ENCODE results near the gene KAZALD1. TPM values are rescaled to one million over a fixed set of nuclear protein-coding genes. Genes with fewer than 3 reads are reported as not detected.

The KAZALD1 gene
- total and polyA plus RNA-seq, 7 donors, result 1.5 to 10.7 (median 3.1) TPM

DNA sequence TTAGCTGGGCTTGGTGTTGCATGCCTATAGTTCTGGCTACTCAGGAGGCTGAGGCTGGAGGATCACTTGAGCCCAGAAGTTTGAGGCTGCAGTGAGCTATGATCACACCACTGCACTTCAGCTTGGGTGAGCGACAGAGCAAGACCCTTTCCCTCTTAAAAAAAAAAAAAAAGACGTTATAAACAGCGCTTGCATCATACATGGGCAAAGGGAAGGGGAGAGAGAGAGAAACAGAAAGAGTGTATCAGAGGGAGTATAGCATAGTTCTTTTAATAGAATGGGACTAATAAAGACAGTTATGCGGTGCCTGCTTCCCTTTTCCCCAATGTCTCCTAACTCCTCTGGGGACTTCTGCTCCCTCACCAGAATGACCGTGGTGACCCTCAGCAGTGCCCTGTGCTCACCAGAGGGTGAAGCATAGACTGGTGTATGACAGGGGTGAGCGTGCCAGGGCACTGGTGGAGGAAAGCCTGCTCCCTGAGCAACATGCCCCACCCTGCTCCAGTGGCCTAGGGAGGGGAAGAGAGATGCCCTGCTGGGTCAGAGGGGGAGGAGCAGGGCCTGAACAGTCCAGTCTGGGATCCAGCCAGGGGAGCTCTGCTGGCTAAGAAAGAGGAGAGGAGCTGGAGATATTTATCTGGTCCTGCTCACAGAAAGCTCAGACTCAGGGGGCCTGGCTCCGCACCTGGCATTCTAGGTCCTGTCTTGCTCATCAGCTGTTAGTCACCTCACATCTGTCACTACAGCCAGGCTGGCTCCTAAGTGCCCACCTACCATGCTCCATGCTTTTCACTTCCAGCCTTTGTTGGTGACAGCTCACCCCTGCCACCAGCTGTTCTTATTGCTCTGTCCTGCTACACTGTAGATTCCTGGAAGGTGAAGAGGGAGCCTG lies 33.1 kb upstream of the KAZALD1 start:
- ATAC-seq, result no peak
- WGBS, 3 donors, result 67 to 75% (median 72%) methylated on average over 7 of the region's 7 CpGs
- TF ChIP-seq, protein P1, sequence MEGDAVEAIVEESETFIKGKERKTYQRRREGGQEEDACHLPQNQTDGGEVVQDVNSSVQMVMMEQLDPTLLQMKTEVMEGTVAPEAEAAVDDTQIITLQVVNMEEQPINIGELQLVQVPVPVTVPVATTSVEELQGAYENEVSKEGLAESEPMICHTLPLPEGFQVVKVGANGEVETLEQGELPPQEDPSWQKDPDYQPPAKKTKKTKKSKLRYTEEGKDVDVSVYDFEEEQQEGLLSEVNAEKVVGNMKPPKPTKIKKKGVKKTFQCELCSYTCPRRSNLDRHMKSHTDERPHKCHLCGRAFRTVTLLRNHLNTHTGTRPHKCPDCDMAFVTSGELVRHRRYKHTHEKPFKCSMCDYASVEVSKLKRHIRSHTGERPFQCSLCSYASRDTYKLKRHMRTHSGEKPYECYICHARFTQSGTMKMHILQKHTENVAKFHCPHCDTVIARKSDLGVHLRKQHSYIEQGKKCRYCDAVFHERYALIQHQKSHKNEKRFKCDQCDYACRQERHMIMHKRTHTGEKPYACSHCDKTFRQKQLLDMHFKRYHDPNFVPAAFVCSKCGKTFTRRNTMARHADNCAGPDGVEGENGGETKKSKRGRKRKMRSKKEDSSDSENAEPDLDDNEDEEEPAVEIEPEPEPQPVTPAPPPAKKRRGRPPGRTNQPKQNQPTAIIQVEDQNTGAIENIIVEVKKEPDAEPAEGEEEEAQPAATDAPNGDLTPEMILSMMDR (IDR thresholded peaks at IDR 0.05), result no peak
- Histone ChIP-seq H3K4me1 (peaks cover 16% of the 10 kb centered on the region), H3K36me3 (ENCODE audit: insufficient read depth in 1 of 2, low read depth in 1 of 2) (no peaks in the 10 kb centered on the region), H3K27me3 (ENCODE audit: insufficient read depth in 3 of 3, low read length in 2 of 3) (no peaks in the 10 kb centered on the region), H3K27ac (no peak overlapping the region), H3K4me3 (no peak overlapping the region), H3K9me3 (no peaks in the 10 kb centered on the region)
- DNase-seq, result peak in 1 of 2 donors; percentile 55
- intact Hi-C loops (cut with DNase I), result no loop called here

DNA sequence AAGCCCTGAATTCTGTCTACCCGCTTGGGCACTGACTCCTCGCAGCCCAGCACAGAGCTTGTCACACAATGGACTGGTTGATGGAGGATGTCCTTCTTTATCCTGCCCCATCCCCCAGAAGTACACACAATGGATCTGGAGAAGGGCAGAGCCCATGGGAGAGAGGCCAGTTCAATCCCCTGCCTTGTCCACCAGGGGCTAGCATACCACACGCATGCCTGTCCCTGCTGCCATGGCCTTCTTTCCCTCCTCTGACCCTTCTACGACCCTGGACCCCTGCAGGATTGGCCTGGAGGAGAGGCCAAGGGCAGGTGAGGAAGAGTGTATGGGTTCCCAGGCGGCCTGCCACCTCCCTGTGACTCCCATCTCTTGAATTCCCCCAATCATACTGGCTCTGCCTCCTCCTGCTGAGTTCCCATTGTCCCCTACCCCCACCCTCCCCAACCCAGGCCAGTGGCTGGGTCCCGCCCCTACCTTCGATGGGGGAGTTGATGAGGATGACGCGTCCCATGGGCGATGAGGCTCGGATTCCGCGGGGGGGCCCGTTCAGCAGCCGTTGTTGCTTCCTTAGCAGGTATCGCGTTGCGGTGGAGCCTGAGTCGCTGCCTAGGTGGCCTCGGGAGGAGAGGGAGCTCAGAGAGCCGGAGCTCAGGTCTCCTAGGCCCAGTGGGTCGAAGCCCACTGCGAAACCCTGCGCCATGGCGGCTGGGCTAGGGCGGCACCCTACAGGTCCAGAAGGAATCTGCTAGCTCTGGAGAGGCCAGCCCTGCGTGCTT lies 32.1 kb upstream of the KAZALD1 start:
- DNase-seq (peak in 1 of 2 donors; percentile 51), ATAC-seq (no peak)
- Histone ChIP-seq H3K4me1 (peaks cover 16% of the 10 kb centered on the region), H3K4me3 (no peak overlapping the region), H3K36me3 (ENCODE audit: insufficient read depth in 1 of 2, low read depth in 1 of 2) (peaks cover 0 to 3% of the 10 kb centered on the region in 2 donors), H3K27ac (no peak overlapping the region), H3K9me3 (no peaks in the 10 kb centered on the region), H3K27me3 (ENCODE audit: insufficient read depth in 3 of 3, low read length in 2 of 3) (no peaks in the 10 kb centered on the region)
- TF ChIP-seq, protein P1 (IDR thresholded peaks at IDR 0.05), result no peak
- WGBS, 3 donors, result 52 to 58% (median 56%) methylated on average over 26 to 27 of the region's 27 CpGs
- intact Hi-C loops (cut with DNase I), result no loop called here

GRCh38 chr10:101030496-101031127 lies 31.2 kb upstream of the KAZALD1 start:
- intact Hi-C loops (cut with DNase I), result no loop called here
- peaks cover 16% of the 10 kb centered on the region for H3K4me1 ChIP-seq

GRCh38 chr10:101031128-101031795 lies 30.5 kb upstream of the KAZALD1 start, which contains the start of the genes PDZD7 and SFXN3:
PDZD7 (minus strand) TSS chr10:101031129; CDS start chr10:101030219, 910 bp downstream.
SFXN3 (plus strand) TSS chr10:101031234; CDS start chr10:101034695, 3,461 bp downstream.
- TF ChIP-seq, protein P1 (IDR thresholded peaks at IDR 0.05), result no peak
- Histone ChIP-seq H3K27me3 (ENCODE audit: insufficient read depth in 3 of 3, low read length in 2 of 3) (no peaks in the 10 kb centered on the region), H3K4me1 (peaks cover 16% of the 10 kb centered on the region), H3K27ac (peak within 1 kb of the TSS; percentile 88), H3K36me3 (ENCODE audit: insufficient read depth in 1 of 2, low read depth in 1 of 2) (peaks cover 0 to 18% of the 10 kb centered on the region in 2 donors), H3K4me3 (peak within 1 kb of the TSS; percentile 84), H3K9me3 (no peaks in the 10 kb centered on the region)
- intact Hi-C loops (cut with DNase I), result no loop called here
- DNase-seq (peak; percentile 98), ATAC-seq (peak; percentile 93 to 96 (median 94))
- 0 to 1% (median 0%) methylated on average over 36 to 38 of the region's 38 CpGs for WGBS, 3 donors

More at GRCh38 chr10:101030496-101031127, 31.2 kb upstream of the KAZALD1 start:
- Histone ChIP-seq H3K36me3 (ENCODE audit: insufficient read depth in 1 of 2, low read depth in 1 of 2) (peaks cover 0 to 12% of the 10 kb centered on the region in 2 donors), H3K9me3 (no peaks in the 10 kb centered on the region), H3K4me3 (peak overlapping the region; percentile 84), H3K27me3 (ENCODE audit: insufficient read depth in 3 of 3, low read length in 2 of 3) (no peaks in the 10 kb centered on the region), H3K27ac (peak overlapping the region; percentile 88)
- WGBS, 3 donors, result 13% methylated on average over 21 to 25 of the region's 25 CpGs
- TF ChIP-seq, protein P1 (IDR thresholded peaks at IDR 0.05), result no peak
- DNase-seq (no peak), ATAC-seq (no peak)

Data from psoas muscle (tissue), 8 donors.